SK-N-SH treated with all-trans-retinoic acid at 6 μM for 48 hours (cell line): Measurements from ENCODE around the gene PRXL2B.

Experiments used
- ARNTL ChIP-seq: fragments of 450-650 bp; formaldehyde crosslinking; IDR thresholded peaks from 2 replicates; pipeline ENCODE4 v1.5.0; 2020; ENCODE audit warnings: low read depth, mild to moderate bottlenecking, moderate library complexity, borderline replicate concordance
- CREB5 ChIP-seq: fragments of 250-450 bp; sonication (Bioruptor Pico); IDR thresholded peaks from 2 replicates; pipeline ENCODE4 v1.5.1; 2020; ENCODE audit warnings: low read depth, mild to moderate bottlenecking, moderate library complexity
- ZFP3 ChIP-seq: fragments of 250-450 bp; sonication (Bioruptor Pico); IDR thresholded peaks from 2 replicates; pipeline ENCODE4 v1.5.0; 2020; ENCODE audit warnings: mild to moderate bottlenecking, moderate library complexity
- ZNF70 ChIP-seq: fragments of 450-650 bp; formaldehyde crosslinking; IDR thresholded peaks from 2 replicates; pipeline ENCODE4 v1.5.0; 2020; ENCODE audit warnings: mild to moderate bottlenecking, moderate library complexity
- TF ChIP-seq, protein P1 (sequence below): fragments of 250-450 bp; sonication (Bioruptor Pico); IDR thresholded peaks from 2 replicates; pipeline ENCODE4 v1.5.0; 2020; ENCODE audit warnings: mild to moderate bottlenecking, moderate library complexity

DNA sequence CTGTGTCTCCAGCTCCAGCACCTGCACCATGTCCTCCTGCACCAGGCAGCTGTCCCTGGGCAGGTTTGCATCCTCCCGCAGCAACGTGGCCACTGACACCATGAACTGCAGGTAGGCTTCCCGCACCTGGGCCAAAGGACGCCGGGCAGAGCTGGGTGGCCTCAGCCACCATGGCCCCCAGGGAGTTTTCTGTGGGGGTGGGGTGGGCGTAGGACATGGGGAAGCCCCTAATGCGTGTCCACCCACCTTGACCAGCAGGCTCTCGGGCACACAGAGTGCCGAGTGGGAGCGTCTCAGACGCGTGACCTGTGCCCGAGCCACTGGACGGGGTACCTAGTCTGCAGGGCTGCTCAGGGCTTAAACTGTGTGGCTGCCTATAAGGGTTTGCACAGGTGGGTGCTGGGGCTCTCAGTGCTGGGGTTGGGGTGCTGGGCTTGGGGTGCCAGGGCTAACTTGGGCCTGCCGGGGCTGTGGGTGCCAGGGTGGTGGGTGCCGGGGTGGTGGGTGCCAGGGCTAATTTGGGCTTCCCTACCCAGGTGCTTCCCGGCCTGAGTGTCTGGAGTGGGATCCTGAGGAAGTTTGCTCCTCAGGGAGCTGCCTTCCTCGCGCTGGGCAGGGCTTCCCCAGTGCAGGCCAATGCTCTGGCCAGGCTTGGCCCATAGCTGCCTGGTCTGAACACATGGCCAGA lies 17.7 kb downstream of the PRXL2B start:
- TF ChIP-seq ARNTL (CRISPR knock-in tag) (no peak), CREB5 (CRISPR knock-in tag) (no peak), ZFP3 (CRISPR knock-in tag) (no peak), ZNF70 (CRISPR knock-in tag) (no peak)
- TF ChIP-seq, protein P1, sequence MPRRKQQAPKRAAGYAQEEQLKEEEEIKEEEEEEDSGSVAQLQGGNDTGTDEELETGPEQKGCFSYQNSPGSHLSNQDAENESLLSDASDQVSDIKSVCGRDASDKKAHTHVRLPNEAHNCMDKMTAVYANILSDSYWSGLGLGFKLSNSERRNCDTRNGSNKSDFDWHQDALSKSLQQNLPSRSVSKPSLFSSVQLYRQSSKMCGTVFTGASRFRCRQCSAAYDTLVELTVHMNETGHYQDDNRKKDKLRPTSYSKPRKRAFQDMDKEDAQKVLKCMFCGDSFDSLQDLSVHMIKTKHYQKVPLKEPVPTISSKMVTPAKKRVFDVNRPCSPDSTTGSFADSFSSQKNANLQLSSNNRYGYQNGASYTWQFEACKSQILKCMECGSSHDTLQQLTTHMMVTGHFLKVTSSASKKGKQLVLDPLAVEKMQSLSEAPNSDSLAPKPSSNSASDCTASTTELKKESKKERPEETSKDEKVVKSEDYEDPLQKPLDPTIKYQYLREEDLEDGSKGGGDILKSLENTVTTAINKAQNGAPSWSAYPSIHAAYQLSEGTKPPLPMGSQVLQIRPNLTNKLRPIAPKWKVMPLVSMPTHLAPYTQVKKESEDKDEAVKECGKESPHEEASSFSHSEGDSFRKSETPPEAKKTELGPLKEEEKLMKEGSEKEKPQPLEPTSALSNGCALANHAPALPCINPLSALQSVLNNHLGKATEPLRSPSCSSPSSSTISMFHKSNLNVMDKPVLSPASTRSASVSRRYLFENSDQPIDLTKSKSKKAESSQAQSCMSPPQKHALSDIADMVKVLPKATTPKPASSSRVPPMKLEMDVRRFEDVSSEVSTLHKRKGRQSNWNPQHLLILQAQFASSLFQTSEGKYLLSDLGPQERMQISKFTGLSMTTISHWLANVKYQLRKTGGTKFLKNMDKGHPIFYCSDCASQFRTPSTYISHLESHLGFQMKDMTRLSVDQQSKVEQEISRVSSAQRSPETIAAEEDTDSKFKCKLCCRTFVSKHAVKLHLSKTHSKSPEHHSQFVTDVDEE (CRISPR knock-in tag): no peak
